ENCODE measurements around the gene RABGGTB. TPM values are rescaled to one million over a fixed set of nuclear protein-coding genes. Genes with fewer than 3 reads are reported as not detected.
"Not testable (repeated sequence)": the region's sequence is repeated elsewhere in the genome, so short reads cannot be mapped to it uniquely, and the experiment has no call there.

RABGGTB gene
- total RNA-seq, 2 donors from 2014 or later = 108 to 113 TPM

- 92 to 96% methylated on average over 13 to 34 of the region's 34 CpGs for WGBS, 2 experiments (ENCODE audit: insufficient coverage in 1 of 2, insufficient read length in 1 of 2)
- peak; percentile 71 for DNase-seq
Observed at GRCh38 chr1:75796376-75797272, 10.6 kb downstream of the RABGGTB start, which contains the start of gene MSH4. MSH4 (plus strand) TSS chr1:75796882; CDS start chr1:75796986, 104 bp downstream.

DNA sequence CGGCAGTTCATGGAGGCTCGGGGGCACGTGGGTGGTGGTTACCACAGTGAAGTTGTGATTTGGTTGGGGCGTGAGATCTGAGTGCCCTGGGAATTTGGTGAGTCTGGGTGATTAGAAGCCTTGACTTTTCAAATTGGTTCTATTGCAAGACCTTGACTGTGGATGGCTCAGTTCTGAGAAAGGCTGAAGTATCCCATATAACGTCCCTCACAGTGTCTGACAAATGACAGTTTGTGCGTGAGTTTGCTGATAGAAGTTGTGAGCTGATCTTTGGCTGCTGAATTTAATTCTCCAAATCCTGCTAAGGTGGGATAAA lies 11.2 kb downstream of the RABGGTB start:
- 96% methylated on average over 5 to 6 of the region's 6 CpGs for WGBS, 2 experiments (ENCODE audit: insufficient coverage in 1 of 2, insufficient read length in 1 of 2)
- no peaks in the 10 kb centered on the region for H3K4me1 ChIP-seq (ENCODE audit: control insufficient read depth, insufficient read depth, low read length)
- Mint-ChIP-seq H3K27ac (no peak overlapping the region), H3K4me3 (no peak overlapping the region), H3K36me3 (ENCODE audit: low read depth) (peaks cover 51% of the 10 kb centered on the region), H3K9me3 (no peaks in the 10 kb centered on the region), H3K27me3 (ENCODE audit: insufficient read depth) (no peaks in the 10 kb centered on the region), H3K4me1 (no peaks in the 10 kb centered on the region)
- TF ChIP-seq, protein P1, sequence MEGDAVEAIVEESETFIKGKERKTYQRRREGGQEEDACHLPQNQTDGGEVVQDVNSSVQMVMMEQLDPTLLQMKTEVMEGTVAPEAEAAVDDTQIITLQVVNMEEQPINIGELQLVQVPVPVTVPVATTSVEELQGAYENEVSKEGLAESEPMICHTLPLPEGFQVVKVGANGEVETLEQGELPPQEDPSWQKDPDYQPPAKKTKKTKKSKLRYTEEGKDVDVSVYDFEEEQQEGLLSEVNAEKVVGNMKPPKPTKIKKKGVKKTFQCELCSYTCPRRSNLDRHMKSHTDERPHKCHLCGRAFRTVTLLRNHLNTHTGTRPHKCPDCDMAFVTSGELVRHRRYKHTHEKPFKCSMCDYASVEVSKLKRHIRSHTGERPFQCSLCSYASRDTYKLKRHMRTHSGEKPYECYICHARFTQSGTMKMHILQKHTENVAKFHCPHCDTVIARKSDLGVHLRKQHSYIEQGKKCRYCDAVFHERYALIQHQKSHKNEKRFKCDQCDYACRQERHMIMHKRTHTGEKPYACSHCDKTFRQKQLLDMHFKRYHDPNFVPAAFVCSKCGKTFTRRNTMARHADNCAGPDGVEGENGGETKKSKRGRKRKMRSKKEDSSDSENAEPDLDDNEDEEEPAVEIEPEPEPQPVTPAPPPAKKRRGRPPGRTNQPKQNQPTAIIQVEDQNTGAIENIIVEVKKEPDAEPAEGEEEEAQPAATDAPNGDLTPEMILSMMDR (conservative IDR thresholded peaks at IDR 0.05) = no peak
- no peaks in the 10 kb centered on the region for H3K27me3 ChIP-seq (ENCODE audit: control insufficient read depth, insufficient read depth, low read length, poor library complexity, severe bottlenecking)
- no peak for DNase-seq
- no peak overlapping the region for H3K4me3 ChIP-seq (ENCODE audit: low read length)
- H3K27ac ChIP-seq (ENCODE audit: low read depth, low read length) = no peak overlapping the region
- no peak overlapping the region for H3K9ac ChIP-seq (ENCODE audit: extremely low read depth, low read length, poor library complexity, severe bottlenecking)
- H3K9me3 ChIP-seq (ENCODE audit: control insufficient read depth, low read length) = no peaks in the 10 kb centered on the region
- peaks cover 58% of the 10 kb centered on the region for H3K36me3 ChIP-seq (ENCODE audit: control insufficient read depth, insufficient read depth, low read length)

More at GRCh38 chr1:75796376-75797272, 10.6 kb downstream of the RABGGTB start, which contains the start of gene MSH4:
- H3K27me3 Mint-ChIP-seq (ENCODE audit: insufficient read depth) = no peaks in the 10 kb centered on the region
- H3K36me3 ChIP-seq (ENCODE audit: control insufficient read depth, insufficient read depth, low read length) = peaks cover 64% of the 10 kb centered on the region
- no peaks in the 10 kb centered on the region for H3K9me3 Mint-ChIP-seq
- TF ChIP-seq, protein P1 (conservative IDR thresholded peaks at IDR 0.05) = no peak
- no peaks in the 10 kb centered on the region for H3K27me3 ChIP-seq (ENCODE audit: control insufficient read depth, insufficient read depth, low read length, poor library complexity, severe bottlenecking)
- H3K4me1 Mint-ChIP-seq = peaks cover 2% of the 10 kb centered on the region
- H3K27ac Mint-ChIP-seq = peak within 1 kb of the TSS; percentile 13
- peaks cover 56% of the 10 kb centered on the region for H3K36me3 Mint-ChIP-seq (ENCODE audit: low read depth)
- no peak within 1 kb of the TSS for H3K4me3 Mint-ChIP-seq
- no peaks in the 10 kb centered on the region for H3K4me1 ChIP-seq (ENCODE audit: control insufficient read depth, insufficient read depth, low read length)
- no peak within 1 kb of the TSS for H3K27ac ChIP-seq (ENCODE audit: low read depth, low read length)
- no peak within 1 kb of the TSS for H3K4me3 ChIP-seq (ENCODE audit: low read length)
- no peaks in the 10 kb centered on the region for H3K9me3 ChIP-seq (ENCODE audit: control insufficient read depth, low read length)
- no peak within 1 kb of the TSS for H3K9ac ChIP-seq (ENCODE audit: extremely low read depth, low read length, poor library complexity, severe bottlenecking)

DNA sequence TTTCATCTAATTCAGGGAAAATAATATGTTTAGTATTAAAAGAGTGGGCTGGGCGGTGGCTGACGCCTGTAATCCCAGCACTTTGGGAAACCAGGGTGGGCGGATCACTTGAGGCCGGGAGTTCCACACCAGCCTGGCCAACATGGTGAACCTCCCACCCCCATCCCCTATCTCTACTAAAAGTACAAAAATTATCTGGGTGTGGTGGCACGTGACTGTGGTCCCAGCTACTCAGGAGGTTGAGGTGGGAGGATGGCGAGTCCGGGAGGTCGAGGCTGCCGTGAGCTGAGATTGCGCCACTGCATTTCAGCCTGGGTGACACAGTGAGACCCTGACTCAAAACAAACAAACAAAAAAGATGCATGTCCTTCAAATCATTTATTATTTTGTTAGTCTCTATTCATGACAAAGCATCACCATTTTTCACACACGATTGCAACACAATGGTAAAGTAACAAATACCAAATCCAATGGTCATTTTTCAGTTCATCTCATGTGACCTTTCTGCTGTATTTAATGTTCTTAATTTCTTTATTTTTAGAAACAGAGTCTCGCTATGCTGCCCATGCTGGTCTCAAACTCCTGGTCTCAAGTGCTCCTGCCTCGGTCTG lies 11.7 kb downstream of the RABGGTB start:
- Histone ChIP-seq H3K4me1 (ENCODE audit: control insufficient read depth, insufficient read depth, low read length) (no peaks in the 10 kb centered on the region), H3K27me3 (ENCODE audit: control insufficient read depth, insufficient read depth, low read length, poor library complexity, severe bottlenecking) (no peaks in the 10 kb centered on the region), H3K4me3 (ENCODE audit: low read length) (no peak overlapping the region), H3K9ac (ENCODE audit: extremely low read depth, low read length, poor library complexity, severe bottlenecking) (no peak overlapping the region), H3K9me3 (ENCODE audit: control insufficient read depth, low read length) (no peaks in the 10 kb centered on the region), H3K36me3 (ENCODE audit: control insufficient read depth, insufficient read depth, low read length) (peaks cover 53% of the 10 kb centered on the region), H3K27ac (ENCODE audit: low read depth, low read length) (no peak overlapping the region)
- H3K9me3 Mint-ChIP-seq = no peaks in the 10 kb centered on the region
- TF ChIP-seq, protein P1 (conservative IDR thresholded peaks at IDR 0.05) = no peak
- H3K27ac Mint-ChIP-seq = peak overlapping the region; percentile 9
- no peaks in the 10 kb centered on the region for H3K27me3 Mint-ChIP-seq (ENCODE audit: insufficient read depth)
- H3K4me1 Mint-ChIP-seq = no peaks in the 10 kb centered on the region
- WGBS, 2 experiments (ENCODE audit: insufficient coverage in 1 of 2, insufficient read length in 1 of 2) = 94 to 99% methylated on average over 9 to 13 of the region's 13 CpGs
- DNase-seq = no peak
- H3K4me3 Mint-ChIP-seq = no peak overlapping the region
- peaks cover 47% of the 10 kb centered on the region for H3K36me3 Mint-ChIP-seq (ENCODE audit: low read depth)

DNA sequence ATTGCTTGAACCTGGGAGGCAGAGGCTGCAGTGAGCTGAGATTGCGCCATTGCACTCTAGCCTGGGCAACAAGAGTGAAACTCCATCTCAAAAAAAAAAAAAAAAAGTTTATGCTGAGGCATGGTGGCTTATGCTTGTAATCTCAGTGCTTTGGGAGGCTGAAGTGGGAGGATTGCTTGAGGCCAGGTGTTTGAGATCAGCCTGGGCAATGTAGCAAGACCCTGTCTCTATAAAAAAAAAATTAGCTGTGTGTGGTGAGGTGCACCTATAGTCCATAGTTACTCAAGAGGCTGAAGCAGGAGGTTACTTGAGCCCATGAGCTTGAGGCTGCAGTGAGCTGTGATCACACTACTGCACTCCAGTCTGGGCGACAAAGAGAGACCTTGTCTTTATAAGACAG lies 15.4 kb downstream of the RABGGTB start:
- H3K27me3 ChIP-seq (ENCODE audit: control insufficient read depth, insufficient read depth, low read length, poor library complexity, severe bottlenecking); H3K27me3 Mint-ChIP-seq (ENCODE audit: insufficient read depth); H3K9me3 ChIP-seq (ENCODE audit: control insufficient read depth, low read length); H3K4me1 ChIP-seq (ENCODE audit: control insufficient read depth, insufficient read depth, low read length); H3K9me3 Mint-ChIP-seq; H3K9ac ChIP-seq (ENCODE audit: extremely low read depth, low read length, poor library complexity, severe bottlenecking); H3K27ac ChIP-seq (ENCODE audit: low read depth, low read length); H3K4me3 Mint-ChIP-seq; H3K4me3 ChIP-seq (ENCODE audit: low read length); H3K27ac Mint-ChIP-seq; H3K4me1 Mint-ChIP-seq; DNase-seq: not testable (repeated sequence)
- H3K36me3 ChIP-seq (ENCODE audit: control insufficient read depth, insufficient read depth, low read length) = peaks cover 16% of the 10 kb centered on the region
- 97 to 100% methylated on average over 1 to 2 of the region's 2 CpGs for WGBS, 2 experiments (ENCODE audit: insufficient coverage in 1 of 2, insufficient read length in 1 of 2)
- H3K36me3 Mint-ChIP-seq (ENCODE audit: low read depth) = peaks cover 17% of the 10 kb centered on the region
